HG02763 (cell line): ENCODE measurements around the gene NPHP1.
"Not testable (repeated sequence)": the region's sequence is repeated elsewhere in the genome, so short reads cannot be mapped to it uniquely, and the experiment has no call there.

ENCODE experiments used
- ATAC-seq: cut with Tn5 transposase; IDR thresholded peaks from one replicate; pipeline ENCODE4 v1.9.1; 2021; ENCODE audit warnings: mild to moderate bottlenecking, moderate library complexity; ENCODE audit not compliant: unreplicated experiment

NPHP1 gene

DNA sequence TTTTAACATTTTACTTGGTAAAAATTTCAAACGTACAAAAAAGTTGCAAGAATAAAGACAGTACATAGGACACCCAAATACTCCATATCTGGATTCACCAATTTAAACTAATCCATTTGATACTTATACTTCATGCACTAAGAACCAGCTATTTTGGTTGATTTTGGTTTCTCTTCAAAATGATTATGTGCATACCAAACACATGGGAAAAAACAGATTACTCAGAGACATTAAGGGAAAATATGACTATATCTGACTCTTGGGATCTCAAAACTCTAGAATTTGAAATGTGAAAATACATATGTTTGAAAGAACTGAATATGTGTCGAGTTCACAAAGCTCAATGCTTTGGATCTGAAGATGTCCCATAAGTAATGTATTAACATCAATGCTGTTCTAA is 73.6 kb downstream of the NPHP1 start:
- ATAC-seq, result no peak

DNA sequence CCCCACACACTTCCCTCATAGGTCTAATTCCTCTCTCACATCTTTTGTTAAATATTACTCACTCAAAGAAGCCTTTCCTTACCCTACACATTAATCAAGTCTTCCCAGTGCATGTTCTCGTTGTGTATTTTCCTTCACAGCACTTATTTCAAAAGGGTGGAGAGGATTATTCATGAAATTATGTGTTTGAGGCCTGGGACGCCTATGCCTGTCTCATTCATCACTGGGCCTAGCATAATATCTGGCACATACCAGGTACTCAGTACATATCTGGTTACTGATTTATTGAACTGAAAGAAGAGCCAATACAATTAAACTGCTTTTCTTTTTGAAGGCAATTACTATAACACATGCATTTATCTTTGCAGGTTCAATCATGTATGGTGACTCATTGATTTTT is 74.1 kb downstream of the NPHP1 start:
- ATAC-seq, result no peak

DNA sequence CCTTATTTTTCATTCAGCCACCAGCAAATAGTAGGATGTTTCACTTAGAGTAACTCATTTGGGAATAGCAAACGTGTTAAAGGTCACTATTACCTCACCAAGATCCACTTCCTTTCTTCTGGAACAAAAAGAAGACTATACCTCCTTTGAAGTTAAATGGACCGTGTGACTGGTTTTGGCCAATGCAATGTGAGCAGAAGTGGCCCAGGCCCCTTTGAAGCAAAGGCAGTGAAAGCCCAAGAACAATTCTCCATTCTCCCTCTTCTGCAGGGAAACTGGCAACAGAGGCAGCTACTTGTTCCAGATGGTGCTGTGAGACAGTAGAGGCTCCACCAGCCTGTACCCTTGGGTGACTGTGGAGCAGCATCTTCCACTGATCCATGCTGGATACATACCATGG is 77.9 kb downstream of the NPHP1 start:
- ATAC-seq, result no peak

DNA sequence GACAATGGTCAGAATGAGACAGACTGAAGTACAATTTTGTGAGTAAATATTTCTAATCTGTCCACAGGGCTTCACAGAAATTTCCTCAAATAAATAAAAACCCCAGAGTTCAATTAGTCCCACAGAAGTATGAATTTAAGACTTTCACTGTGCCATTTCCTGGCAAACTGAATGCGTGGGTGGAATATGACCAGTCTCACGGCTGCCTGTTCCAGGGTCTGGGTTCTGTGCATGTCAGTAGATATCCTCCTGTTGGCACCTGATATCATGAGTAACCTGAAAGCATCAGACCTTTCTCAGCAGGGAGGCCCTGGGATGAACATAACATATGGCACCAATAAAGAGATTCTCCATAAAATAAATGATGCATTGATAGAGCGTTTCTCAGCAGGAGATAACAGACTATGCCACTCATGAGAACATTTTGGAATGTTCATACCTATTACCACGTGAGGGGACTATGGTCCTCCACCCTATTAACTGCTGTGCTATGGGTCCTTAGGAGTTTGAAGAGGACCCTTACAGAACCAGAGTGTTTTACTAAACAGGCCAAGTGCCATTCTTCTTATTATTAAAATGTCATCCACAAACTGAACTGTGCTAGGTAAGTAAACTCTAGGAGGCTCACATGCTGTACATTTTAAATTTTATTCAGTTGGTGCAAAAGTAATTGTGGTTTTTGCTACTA is 78.6 kb downstream of the NPHP1 start:
- no peak for ATAC-seq

DNA sequence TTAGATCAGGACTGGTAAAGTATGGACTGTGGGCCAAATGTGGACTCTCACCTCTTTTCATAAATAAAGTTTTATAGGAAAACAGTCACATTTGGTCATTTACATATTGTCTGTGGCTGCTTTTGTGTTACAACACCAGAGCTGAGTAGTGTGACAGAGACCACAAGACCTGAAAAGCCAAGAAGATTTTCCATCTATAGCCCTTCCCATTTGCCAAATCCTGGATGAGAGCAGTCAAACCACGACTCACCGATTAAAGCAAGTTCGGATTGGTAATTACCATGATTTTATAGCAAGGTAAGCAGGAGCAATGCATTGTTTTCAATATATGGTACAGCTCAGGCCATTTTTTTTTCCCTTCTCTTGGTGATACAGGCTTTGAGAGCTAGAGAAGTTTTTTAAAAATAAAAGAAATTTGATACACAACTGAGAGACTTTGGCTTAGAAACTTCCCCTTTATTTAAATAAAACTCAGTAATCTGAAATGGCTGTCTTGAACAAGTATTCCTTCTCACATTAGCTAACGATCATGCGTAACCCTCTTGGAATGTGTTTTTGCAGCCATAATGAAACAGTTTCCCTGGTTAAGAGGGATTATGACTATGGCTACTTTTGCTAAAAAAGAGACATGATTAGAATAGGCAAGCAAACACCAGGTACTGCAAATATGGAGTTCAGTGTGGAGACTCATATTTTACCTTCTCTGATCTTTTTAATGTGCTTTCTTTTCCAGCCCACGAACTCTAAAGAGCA is 79.7 kb downstream of the NPHP1 start:
- ATAC-seq, result no peak

DNA sequence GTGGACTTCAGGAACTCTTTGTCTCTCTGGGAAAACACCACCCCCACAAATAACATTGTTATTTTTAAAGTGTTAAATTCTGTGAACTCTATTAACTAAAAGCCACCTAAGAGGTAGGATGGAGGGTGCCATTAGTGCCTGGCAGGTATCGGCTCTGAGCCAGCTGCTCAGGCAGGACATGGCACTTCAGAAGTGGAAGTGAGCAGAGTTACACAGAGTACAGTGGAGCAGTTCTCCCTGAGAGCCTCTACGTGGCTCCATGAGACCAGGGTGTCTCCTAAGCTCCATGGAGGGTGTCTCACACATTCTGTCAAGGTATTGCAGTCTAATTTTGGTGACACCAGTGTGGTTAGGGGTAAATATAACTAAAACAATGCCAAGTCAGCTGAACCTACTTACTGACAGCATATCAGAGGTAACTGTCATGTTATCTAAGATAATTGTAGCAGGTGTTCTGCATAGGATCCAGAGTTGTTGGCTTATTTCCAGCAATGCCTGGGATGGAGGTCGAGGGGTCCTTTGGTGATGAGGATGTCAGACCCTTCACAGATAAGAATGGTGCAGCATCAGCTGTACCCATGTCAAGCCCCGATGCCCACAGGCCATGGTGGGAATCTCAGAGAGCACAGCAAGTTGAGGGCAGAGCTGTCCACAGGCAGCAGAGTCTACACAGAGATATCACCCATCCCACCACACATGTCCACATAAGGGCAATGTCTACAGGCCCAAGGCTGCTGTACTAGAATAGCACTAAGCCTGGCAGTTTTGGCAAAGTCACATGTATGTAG is 80.6 kb downstream of the NPHP1 start:
- no peak for ATAC-seq

DNA sequence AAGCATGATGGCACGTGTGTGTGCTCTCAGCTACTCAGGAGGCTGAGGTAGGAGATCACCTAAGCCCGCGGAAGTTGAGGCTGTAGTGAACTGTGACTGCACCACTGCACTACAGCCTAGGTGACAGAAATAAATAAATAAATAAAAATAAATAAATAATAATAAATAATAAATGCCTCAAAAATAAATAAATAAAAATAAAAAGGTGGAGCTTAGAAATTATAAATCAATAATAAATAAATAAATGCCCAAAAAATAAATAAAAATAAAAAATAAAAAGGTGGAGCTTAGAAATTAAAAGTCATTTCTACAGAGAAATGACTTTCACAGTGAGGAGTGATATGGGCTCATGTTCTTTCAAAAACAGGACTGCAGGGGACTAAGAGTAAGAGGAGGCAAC is 83.2 kb downstream of the NPHP1 start:
- ATAC-seq, result no peak

DNA sequence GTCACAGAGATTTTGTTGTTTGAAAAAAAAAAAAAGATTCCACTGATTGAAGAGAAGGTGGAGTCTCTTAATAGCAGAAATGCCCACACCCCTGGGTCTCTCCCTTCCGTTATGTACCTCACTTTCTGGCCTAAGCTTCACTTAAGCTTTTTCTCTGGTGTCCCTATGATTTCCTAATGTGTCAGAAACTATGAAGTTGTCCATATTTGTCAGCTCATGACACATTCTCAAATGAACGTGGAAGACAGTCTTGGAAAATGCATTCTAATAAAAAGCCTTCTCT is 83.8 kb downstream of the NPHP1 start:
- no peak for ATAC-seq

DNA sequence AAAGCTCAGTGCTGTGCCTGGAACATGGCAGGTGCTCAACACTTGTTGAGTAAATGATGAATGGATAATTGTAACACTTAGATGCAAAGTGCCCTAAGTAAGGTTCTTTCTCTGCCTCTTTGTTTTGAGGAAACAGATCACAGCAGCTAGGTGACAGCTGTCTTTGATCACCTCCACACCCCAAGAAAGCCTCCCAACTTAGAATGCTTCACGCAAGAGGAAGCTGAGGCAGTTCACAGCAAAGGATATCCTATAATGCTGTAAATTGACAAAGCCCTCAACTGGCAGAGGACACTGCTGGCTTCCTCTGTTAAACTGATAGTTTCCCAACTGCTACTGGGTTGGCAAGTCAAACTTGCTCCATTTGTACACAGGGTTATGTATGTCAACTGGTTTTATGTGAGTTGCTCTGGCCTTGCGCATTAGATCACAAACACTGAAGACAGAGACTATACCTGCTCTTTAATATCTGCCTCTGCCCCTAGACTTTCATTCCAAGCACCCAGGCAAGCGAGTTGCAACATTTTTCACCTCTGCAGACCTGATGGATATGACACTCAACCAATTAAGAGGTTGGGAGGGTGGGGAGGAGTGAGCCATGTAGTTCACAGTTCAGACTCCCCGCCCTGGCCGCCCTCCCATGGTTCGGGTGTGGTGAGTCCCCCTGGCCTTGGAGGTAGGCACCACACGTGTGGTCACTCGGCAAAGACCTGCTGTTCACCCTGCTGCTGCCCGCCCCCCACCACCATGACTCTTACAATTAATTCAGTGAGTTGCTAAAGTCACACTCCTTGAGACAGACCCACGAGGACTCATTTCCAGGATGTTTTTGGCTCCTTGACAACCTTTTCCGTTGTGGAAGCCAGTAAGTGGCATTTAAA is 84.4 kb downstream of the NPHP1 start:
- no peak for ATAC-seq

DNA sequence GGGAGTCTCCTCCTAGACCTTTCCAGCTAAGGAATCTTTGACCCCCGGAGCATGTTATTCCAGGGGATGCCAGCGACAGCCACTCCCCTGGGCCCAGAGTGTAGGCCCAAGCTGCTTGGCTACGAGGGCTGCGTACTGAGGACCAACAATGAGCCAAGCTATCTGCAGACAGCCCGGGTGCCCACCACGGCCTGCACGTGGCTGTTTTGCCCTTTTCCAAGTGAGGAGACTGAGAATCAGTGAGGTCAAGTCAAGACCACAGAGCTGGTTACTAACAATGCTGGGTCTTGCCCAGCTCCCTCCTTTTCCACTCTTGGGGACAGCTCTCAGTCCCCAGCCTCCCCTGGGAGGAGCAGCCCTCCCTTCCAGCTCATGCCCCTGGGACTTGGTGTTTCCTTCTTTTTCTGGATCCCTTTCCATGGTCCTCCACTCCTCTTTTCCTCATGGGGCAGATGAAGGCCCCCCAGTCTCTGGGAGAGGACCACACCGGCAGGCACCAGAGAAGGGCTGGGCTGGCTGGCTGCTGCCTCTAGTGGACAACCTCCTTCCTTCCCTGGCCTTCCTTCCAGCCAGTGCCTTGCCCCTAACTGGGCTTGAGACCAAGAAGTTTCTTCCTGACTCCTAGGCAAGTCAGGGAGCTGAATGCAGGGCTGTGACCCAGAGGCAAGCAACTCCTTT is 88.6 kb downstream of the NPHP1 start:
- no peak for ATAC-seq

DNA sequence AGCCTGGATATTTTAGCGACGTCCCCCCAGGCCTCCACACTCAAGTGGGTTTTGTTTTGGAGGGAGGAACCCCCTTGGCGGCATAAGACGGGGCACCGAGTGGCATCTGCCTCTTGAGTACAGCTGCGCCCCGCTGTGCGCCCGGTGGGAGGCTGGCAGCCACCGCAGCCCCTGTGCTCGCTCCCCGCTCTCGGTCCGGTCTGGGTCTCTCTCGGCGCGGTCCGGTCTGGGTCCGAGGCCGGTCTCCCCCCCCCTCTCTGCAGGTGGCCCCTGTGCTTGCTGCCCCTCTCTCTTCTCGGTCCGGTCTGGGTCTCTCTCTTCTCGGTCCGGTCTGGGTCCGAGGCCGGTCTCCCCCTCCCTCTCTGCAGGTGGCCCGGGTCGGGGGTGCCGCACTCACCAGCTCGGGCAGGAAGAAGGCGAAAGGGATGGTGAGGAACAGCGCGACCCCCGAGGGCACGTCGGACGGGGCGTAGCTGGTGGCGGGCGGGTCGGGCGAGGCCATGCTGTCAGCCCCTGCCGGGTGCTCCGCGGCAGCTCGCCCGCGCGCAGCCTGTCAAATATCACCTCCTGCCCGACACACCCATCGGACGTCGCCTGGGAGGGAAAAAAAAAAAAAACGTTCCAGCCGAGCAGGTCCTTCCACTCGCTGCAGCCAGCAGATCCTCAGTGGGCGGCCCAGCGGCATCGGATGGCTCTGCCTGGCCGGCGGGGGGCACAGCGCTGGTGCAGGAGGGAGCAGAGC is 89.4 kb downstream of the NPHP1 start, which contains the start of gene MALL:
Gene MALL (minus strand): TSS at position 532 of the 742 bp plus-strand sequence. CDS start 30 bp downstream, at position 502.
- ATAC-seq, result no peak

DNA sequence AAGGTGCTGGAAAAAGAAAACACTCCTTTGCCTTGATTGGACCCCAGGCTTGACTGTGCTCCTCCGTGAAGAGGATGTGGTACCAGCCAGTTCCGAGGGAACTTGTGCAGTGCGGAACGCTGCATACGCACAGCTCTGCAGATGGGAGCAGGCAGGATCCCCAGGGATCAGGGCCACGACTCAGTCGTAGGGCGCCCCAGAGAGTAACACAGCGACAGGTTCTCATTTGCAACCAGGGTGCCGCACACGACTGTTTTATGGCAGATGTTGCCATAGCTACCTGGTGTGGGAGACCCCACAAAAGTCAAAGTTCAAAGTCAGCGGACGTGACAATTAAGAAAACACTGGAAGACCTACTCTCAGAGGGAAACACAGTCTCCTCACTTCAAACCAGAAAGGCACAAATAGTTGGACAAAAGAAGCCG is 90.0 kb downstream of the NPHP1 start:
- no peak for ATAC-seq

DNA sequence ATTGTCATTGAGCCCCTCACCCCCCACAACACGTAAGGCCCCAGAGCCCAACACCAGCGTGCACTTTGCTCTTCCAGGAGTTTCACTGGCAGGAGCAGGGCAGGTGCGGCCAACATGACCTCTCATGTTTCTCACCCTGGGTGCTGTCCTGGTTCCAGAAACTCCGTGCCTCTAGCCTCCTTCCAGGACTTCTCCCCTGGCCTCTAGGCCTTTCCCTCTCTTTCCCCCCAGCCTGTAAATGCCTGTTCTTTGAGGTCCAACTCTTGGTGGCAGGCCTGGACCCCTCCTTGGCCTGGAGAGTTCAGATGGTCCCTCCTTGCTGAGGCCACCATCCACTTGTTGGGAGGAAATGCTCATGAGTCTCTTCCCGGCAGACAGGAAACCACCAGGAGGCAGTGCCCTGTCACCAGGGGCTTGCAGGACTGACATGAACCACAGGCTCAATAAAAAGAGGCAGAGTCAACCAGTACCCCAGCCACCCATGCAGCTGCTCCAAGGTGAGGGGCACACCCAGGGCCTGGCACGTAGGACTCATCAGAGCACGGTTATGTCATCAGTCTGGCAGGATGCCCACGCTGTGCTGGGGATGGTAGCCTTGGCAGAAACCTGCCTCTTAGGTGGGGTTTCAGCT is 90.7 kb downstream of the NPHP1 start:
- ATAC-seq, result no peak

DNA sequence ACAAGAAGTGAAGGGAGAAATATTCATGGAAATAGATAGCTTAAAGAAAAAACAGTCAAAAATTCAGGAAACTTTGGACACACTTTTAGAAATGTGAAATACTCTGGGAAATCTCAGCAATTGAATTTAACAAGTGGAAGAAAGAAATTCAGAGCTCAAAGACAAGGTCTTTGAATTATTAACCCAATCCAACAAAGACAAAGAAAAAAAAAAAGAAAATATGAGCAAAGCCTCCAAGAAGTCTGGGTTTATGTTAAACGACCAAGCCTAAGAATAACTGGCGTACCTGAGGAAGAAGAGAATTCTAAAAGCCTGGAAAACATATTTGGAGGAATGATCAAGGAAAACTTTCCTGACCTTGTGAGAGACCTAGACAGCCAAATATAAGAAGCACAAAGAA is 96.5 kb downstream of the NPHP1 start:
- not testable (repeated sequence) for ATAC-seq

DNA sequence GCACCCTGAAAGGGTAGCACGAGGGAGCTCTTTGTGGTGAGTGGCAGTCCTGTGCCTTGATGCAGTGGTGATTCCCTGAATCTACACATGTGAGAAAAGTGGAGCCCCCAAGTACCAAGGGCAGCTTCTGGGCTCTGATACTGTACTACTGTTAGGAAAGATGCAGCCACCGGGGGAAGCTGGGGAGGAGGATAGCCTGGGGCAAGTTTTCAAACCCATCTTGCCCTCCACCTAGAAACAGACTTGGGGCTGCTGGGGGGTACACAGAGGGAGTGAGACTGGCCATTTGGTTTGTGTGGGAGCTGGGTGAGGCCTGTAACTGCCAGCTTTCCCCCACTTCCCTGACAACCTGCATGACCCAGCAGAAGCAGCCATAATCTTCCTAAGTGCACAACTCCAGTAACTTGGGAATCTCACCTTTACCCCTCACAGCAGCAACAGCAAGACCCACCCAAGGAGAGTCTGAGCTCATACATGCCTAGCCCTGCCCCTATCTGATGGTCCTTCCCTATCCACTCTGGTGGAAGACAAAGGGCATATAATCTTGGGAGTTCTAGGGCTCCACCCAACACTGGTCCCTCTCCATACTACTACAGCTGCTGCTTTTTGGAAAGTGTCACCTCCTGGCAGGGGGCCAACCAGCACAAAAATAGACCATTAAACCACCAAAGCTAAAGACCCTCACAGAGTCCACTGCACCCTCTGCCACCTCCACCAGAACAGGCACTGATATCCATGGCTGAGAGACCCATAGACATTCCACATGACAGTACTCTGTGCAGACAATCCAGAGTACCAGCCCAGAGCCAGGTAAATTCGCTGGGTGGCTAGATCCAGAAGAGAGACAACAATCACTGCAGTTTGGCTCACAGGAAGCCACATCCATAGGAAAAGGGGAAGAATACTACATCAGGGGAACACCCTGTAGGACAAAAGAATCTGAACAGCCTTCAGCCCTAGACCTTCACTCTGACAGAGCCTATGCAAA is 97.4 kb downstream of the NPHP1 start:
- no peak for ATAC-seq

DNA sequence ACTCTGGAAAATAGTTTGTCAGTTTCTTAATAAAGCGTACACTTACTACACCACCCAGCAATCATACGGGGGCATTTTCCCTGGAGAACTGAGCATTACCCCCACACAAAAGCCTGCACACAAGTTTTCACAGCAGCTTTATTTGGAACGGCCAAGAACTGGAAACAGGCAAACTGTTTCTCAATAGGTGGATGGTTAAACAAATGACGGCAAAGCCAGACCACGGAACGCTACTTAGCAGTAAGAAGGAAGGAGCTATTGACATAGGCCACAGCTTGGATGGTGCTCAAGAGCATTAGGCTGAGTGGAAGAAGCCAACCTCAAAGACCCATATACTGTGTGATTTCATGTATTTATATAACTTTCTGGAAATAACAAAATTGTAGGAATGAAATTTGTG is 98.2 kb downstream of the NPHP1 start:
- no peak for ATAC-seq

DNA sequence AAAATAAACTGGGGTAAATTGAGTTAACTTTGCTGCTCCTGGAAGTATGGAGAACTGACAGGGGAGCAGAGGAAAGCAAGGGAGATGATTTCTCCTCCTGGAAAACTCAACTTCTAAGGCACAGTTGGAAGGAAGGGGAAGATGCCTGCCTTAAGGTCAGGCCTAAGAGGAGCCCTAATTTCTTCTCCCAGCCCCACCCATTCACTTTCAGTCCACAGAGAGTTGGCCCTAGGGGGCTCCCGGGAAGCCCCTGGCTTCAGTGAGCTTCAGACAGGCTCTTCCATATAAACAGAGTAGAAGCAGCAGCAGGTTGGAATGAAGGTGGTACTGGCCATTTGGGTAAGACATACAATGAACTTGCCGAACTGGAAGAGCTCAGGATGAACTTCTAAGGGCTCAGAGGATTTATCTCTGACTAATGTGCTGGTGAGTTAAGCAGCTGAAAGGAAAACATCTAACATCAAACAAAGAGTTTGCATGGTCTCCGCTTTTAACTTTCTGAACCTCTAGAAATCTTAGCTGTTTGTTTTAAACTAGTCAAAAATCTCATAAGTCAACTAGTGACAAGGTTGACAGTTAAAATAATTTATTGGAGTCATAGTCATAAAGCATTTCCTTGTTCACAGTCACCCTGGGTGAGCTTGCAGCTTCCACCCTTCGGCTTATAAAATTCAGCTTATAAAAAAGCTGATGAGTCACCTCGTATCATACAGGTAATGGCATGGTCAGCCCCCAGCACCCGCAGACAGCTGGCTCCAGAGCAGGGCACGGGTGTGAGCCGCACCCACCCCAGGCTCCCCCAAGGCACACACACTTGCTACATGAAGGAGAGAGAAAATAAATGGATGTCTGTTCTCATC is 99.0 kb downstream of the NPHP1 start:
- no peak for ATAC-seq
